PC-9 (cell line): ENCODE measurements around the gene SMPDL3B. TPM values are rescaled to one million over a fixed set of nuclear protein-coding genes. Genes with fewer than 3 reads are reported as not detected.

Experiments
- BruUV-seq: library from RNA; stranded (reverse); fragments of 400-500 nt; replicated peaks from 2 replicates; lab custom pipeline; 2021; lab: Mats Ljungman, UMichigan
- CTCF ChIA-PET: fragments of 300-600 bp; sonication (Branson Sonifier 250); formaldehyde crosslinking; loops from one replicate; lab custom pipeline; 2022; ENCODE audit warnings: antibody characterized with exemption; lab: Charles Lee
- POLR2A ChIA-PET: fragments of 300-600 bp; sonication (Branson Sonifier 250); formaldehyde crosslinking; loops from one replicate; lab custom pipeline; 2022; ENCODE audit warnings: antibody characterized with exemption; ENCODE audit not compliant: unreplicated experiment; lab: Charles Lee
- DNase-seq, 2 experiments: peaks; one replicate each; pipeline versions ENCODE4 v3.0.0 to v3.0.0-alpha.2; 2015 to 2022; ENCODE audit warnings: mixed read lengths in 1 of 2
- H2AFZ ChIP-seq: fragments of 200-600 bp; sonication (generic); 2 replicates; pipeline ENCODE4 v1.8.1; 2017; ENCODE audit warnings: antibody characterized with exemption
- H3F3A ChIP-seq: fragments of 200-600 bp; sonication (generic); 2 replicates; pipeline ENCODE4 v1.8.1; 2017; ENCODE audit warnings: antibody characterized with exemption, mild to moderate bottlenecking, low read depth; ENCODE audit not compliant: insufficient read depth
- H3K27ac ChIP-seq: fragments of 200-600 bp; sonication (generic); 2 replicates; pipeline ENCODE4 v1.6.1; 2016; ENCODE audit warnings: mixed run types
- H3K27me3 ChIP-seq: fragments of 200-600 bp; sonication (generic); 2 replicates; pipeline ENCODE4 v1.6.1; 2016; ENCODE audit warnings: low read depth, mixed run types; ENCODE audit not compliant: insufficient read depth
- H3K36me3 ChIP-seq: fragments of 200-600 bp; sonication (generic); 2 replicates; pipeline ENCODE4 v1.6.1; 2016; ENCODE audit warnings: low read depth, mixed run types
- H3K4me1 ChIP-seq: fragments of 200-600 bp; sonication (generic); replicated peaks from 2 replicates; pipeline ENCODE4 v1.6.1; 2016; ENCODE audit warnings: mixed run types; ENCODE audit not compliant: insufficient read depth
- H3K4me2 ChIP-seq: fragments of 200-600 bp; sonication (generic); 2 replicates; pipeline ENCODE4 v1.6.1; 2017; ENCODE audit warnings: mixed run types
- H3K4me3 ChIP-seq: fragments of 200-600 bp; sonication (generic); 2 replicates; pipeline ENCODE4 v1.6.1; 2016; ENCODE audit warnings: mixed run types
- H3K79me2 ChIP-seq: fragments of 200-600 bp; sonication (generic); 2 replicates; pipeline ENCODE4 v1.6.1; 2017; ENCODE audit warnings: low read depth, mixed run types
- H3K9me2 ChIP-seq: fragments of 200-600 bp; sonication (generic); 2 replicates; pipeline ENCODE4 v1.8.1; 2017; ENCODE audit warnings: mild to moderate bottlenecking; ENCODE audit not compliant: insufficient read depth
- H3K9me3 ChIP-seq: fragments of 200-600 bp; sonication (generic); 2 replicates; pipeline ENCODE4 v1.8.1; 2016; ENCODE audit warnings: low read depth; ENCODE audit not compliant: insufficient read depth
- H4K20me1 ChIP-seq: fragments of 200-600 bp; sonication (generic); 2 replicates; pipeline ENCODE4 v1.8.1; 2017; ENCODE audit not compliant: insufficient read depth
- EZH2 ChIP-seq: fragments of 200-600 bp; sonication (generic); IDR thresholded peaks from 2 replicates; pipeline ENCODE4 v1.8.0; 2017; ENCODE audit warnings: antibody characterized with exemption, low read depth
- intact Hi-C: fragments of 100-400 bp; cut with micrococcal nuclease; formaldehyde crosslinking; loops from one replicate; pipeline ENCODE4 v1.10.0; 2022; ENCODE audit not compliant: unreplicated experiment
- total RNA-seq: library from RNA; stranded (reverse); gene quantifications from 2 replicates; pipeline ENCODE4 v1.2.3, GENCODE V29; 2021
- TF ChIP-seq, protein P1 (sequence below): fragments of 200-600 bp; sonication (generic); conservative IDR thresholded peaks from 2 replicates; pipeline ENCODE4 v1.6.1; 2017; ENCODE audit warnings: mixed run types, antibody characterized with exemption, mild to moderate bottlenecking, moderate library complexity

The SMPDL3B gene
- total RNA-seq, 1 experiment from 2014 or later, result 26.5 TPM

DNA sequence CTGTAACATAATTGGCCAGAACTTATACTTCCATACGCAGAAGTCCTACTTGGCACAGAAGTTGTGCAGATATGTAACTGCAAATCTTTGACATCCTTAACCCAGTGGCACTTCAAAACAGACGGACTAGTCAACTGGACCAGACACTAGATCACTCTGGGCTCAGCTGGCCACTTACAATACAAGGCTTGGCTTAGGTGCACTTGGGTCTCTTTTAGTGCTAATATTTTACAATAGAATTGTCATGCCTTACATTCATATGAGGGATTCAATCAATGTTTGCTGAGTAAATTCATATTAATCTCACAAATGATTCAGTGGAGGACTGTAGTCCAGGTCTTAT is 45.0 kb downstream of the SMPDL3B start:
- H3K9me2 ChIP-seq, result no peaks in the 10 kb centered on the region
- H3K4me3 ChIP-seq, result no peak overlapping the region
- no peak for TF ChIP-seq EZH2
- TF ChIP-seq, protein P1, sequence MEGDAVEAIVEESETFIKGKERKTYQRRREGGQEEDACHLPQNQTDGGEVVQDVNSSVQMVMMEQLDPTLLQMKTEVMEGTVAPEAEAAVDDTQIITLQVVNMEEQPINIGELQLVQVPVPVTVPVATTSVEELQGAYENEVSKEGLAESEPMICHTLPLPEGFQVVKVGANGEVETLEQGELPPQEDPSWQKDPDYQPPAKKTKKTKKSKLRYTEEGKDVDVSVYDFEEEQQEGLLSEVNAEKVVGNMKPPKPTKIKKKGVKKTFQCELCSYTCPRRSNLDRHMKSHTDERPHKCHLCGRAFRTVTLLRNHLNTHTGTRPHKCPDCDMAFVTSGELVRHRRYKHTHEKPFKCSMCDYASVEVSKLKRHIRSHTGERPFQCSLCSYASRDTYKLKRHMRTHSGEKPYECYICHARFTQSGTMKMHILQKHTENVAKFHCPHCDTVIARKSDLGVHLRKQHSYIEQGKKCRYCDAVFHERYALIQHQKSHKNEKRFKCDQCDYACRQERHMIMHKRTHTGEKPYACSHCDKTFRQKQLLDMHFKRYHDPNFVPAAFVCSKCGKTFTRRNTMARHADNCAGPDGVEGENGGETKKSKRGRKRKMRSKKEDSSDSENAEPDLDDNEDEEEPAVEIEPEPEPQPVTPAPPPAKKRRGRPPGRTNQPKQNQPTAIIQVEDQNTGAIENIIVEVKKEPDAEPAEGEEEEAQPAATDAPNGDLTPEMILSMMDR, result no peak
- H3K4me1 ChIP-seq, result no peaks in the 10 kb centered on the region
- intact Hi-C loops, result loop anchor here (2.0 to 10.0 kb wide), 2 partner anchors 121 to 315 kb away; no protein-coding TSS in a partner anchor
- BruUV-seq, result no TSS peak
- H4K20me1 ChIP-seq, result no peaks in the 10 kb centered on the region
- DNase-seq, result no peak
- H3F3A ChIP-seq, result peaks cover 11% of the 10 kb centered on the region; the same call in 1 of the 2 replicates
- no peak overlapping the region for H2AFZ ChIP-seq
- CTCF ChIA-PET, result interaction anchor here (0.5 to 1.6 kb wide), 4 partner anchors 13 to 310 kb away, joined by 3 read pairs; partner anchors contain the start of gene XKR8
- H3K36me3 ChIP-seq, result no peaks in the 10 kb centered on the region
- H3K9me3 ChIP-seq, result no peaks in the 10 kb centered on the region
- H3K27me3 ChIP-seq, result no peaks in the 10 kb centered on the region
- H3K79me2 ChIP-seq, result no peaks in the 10 kb centered on the region
- H3K27ac ChIP-seq, result no peak overlapping the region
- POLR2A ChIA-PET, result no interaction called here
- no peak overlapping the region for H3K4me2 ChIP-seq

DNA sequence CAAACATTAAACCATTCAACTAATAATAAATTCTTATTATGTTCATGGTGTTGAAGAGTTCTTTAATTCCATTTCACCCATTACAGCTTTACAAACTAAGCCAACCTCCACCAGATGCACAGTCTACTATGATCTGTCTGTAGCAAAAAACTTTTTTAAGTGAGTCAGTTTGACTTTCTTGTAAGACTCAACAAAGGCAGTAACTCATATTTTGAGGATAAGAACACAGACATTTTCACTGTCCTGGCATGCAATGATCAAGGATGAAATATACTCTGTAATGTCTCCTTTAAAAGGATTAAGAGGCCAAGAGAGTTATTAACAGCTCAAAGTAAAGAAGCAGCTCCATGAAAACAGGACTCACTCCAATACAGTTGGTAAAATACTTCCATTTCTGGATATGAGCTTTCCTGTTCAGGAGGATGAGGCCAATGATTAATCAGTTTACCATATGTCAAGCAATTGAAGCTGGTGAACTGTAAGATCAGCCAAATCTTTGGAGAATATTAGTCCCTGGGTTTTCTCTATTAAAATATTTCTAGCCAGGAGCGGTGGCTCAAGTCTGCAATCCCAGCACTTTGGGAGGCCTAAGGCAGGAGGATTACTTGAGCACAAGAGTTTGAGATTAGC is 45.5 kb downstream of the SMPDL3B start:
- CTCF ChIA-PET, result interaction anchor here (0.5 to 1.6 kb wide), 7 partner anchors 14 to 311 kb away, joined by 3 to 8 read pairs (median 3); partner anchors contain the start of genes FAM76A and XKR8
- H3K79me2 ChIP-seq, result no peaks in the 10 kb centered on the region
- TF ChIP-seq, protein P1, result no peak
- TF ChIP-seq EZH2, result no peak
- H3K27ac ChIP-seq, result no peak overlapping the region
- intact Hi-C loops, result no loop called here
- H3K9me2 ChIP-seq, result no peaks in the 10 kb centered on the region
- no peaks in the 10 kb centered on the region for H3K9me3 ChIP-seq
- no peaks in the 10 kb centered on the region for H3K4me1 ChIP-seq
- DNase-seq, result no peak
- H3K4me3 ChIP-seq, result no peak overlapping the region
- no peaks in the 10 kb centered on the region for H3K36me3 ChIP-seq
- H3F3A ChIP-seq, result peaks cover 11% of the 10 kb centered on the region; the same call in 1 of the 2 replicates
- no peaks in the 10 kb centered on the region for H3K27me3 ChIP-seq
- no TSS peak for BruUV-seq
- H4K20me1 ChIP-seq, result no peaks in the 10 kb centered on the region
- POLR2A ChIA-PET, result no interaction called here
- H2AFZ ChIP-seq, result no peak overlapping the region
- H3K4me2 ChIP-seq, result no peak overlapping the region

DNA sequence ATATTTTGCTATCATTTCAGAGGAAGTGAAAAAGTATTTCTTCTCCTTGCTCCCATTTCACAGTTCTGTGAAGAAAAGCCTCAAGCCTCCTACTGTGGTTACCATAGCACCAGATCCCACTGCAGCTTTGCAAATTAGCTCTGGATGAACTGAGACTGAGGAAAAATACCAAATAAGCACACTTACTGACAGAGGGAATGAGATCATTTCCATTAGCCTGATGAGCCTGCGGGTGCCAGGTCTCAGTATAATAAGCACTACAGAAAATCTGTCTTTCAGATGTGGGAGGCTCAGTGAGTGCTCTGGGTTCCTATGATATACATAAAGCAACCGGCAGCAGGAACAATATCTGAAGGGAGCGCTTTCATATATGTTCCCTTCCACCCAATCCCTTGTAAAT is 46.3 kb downstream of the SMPDL3B start:
- no peaks in the 10 kb centered on the region for H4K20me1 ChIP-seq
- no peaks in the 10 kb centered on the region for H3K9me2 ChIP-seq
- no peak overlapping the region for H3K4me3 ChIP-seq
- no peaks in the 10 kb centered on the region for H3K79me2 ChIP-seq
- intact Hi-C loops, result no loop called here
- ChIA-PET CTCF (interaction anchor here (0.6 to 1.5 kb wide), 2 partner anchors 21 to 256 kb away, joined by 3 read pairs; partner anchors contain the start of gene FAM76A), POLR2A (interaction anchor here (0.7 kb wide), 1 partner anchor 103 kb away, joined by 5 read pairs; no protein-coding TSS in a partner anchor)
- BruUV-seq, result no TSS peak
- H3K4me1 ChIP-seq, result no peaks in the 10 kb centered on the region
- no peak overlapping the region for H2AFZ ChIP-seq
- TF ChIP-seq, protein P1, result no peak
- no peak for TF ChIP-seq EZH2
- H3K4me2 ChIP-seq, result no peak overlapping the region
- H3K27me3 ChIP-seq, result no peaks in the 10 kb centered on the region
- no peaks in the 10 kb centered on the region for H3K36me3 ChIP-seq
- no peak overlapping the region for H3K27ac ChIP-seq
- peaks cover 11% of the 10 kb centered on the region; the same call in 1 of the 2 replicates for H3F3A ChIP-seq
- no peak for DNase-seq
- H3K9me3 ChIP-seq, result no peaks in the 10 kb centered on the region
